BLaER1 (cell line): ENCODE results near the gene COL4A2.

Experiments
- H3K27ac ChIP-seq: shearing (Covaris generic); formaldehyde crosslinking; 2 replicates; pipeline ENCODE4 v1.8.1; 2022
- H3K27me3 ChIP-seq: shearing (Covaris generic); formaldehyde crosslinking; 2 replicates; pipeline ENCODE4 v1.8.1; 2022
- H3K36me3 ChIP-seq: shearing (Covaris generic); formaldehyde crosslinking; 2 replicates; pipeline ENCODE4 v1.8.1; 2022
- H3K4me1 ChIP-seq: shearing (Covaris generic); formaldehyde crosslinking; 2 replicates; pipeline ENCODE4 v1.8.1; 2022
- H3K4me2 ChIP-seq: shearing (Covaris generic); formaldehyde crosslinking; 2 replicates; pipeline ENCODE4 v1.8.1; 2022
- H3K4me3 ChIP-seq: shearing (Covaris generic); formaldehyde crosslinking; 2 replicates; pipeline ENCODE4 v1.8.1; 2022
- H3K9ac ChIP-seq: shearing (Covaris generic); formaldehyde crosslinking; 2 replicates; pipeline ENCODE4 v1.8.1; 2022
- H3K9me3 ChIP-seq: shearing (Covaris generic); formaldehyde crosslinking; 2 replicates; pipeline ENCODE4 v1.8.1; 2022
- H4K20me1 ChIP-seq: shearing (Covaris generic); formaldehyde crosslinking; 2 replicates; pipeline ENCODE4 v1.8.1; 2022
- Cebpa-rat ChIP-seq: shearing (Covaris generic); IDR thresholded peaks from 2 replicates; pipeline ENCODE4 v1.8.1; 2022

COL4A2 gene

DNA sequence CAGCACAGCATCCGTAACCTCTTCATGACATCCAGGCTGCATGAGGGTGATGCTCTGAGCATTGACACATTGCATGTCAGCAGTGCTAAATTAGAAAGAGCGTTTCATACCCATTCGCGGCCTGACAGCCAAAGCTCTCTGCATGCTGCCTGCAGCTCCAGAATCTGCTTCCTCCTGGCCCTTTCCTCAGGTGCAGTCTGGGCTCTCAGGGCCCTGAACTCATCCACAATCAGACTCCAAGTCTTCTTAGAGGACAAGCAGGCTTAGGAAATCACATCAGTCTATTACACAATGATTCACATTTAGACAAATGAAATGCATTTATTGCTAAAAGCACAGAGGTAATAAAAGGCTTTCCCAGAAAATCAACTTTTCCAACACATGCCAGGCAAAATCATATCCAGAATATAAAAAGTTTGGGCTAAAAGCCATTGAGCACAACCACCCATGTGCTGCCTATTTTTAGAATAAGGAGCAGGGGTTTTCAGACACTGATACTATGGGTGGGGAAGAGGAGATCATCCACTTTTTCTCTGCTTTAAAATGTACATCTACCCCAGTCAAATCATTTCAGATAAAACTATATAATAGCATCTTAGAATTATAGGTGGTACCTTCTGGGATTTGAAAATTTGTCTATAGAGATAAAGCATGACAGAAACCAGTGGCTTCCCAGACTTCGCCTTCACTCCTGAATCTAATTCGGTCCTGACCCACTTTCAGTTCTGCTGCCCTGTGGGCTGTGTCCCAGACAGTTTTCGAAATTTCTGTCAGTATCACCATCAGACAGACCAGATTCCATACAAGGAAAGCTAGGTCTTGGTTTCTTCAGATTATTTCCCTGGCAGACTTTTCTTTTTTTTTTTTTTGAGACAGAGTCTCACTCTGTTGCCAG lies 109.3 kb downstream of the COL4A2 start:
- H3K4me3 ChIP-seq, result no peak overlapping the region
- peaks cover 65% of the 10 kb centered on the region for H3K4me1 ChIP-seq
- no peak overlapping the region for H3K9ac ChIP-seq
- peaks cover 16% of the 10 kb centered on the region; the same call in 1 of the 2 replicates for H3K27me3 ChIP-seq
- TF ChIP-seq Cebpa-rat, result no peak
- H3K4me2 ChIP-seq, result peak overlapping the region; percentile 49
- H3K36me3 ChIP-seq, result no peaks in the 10 kb centered on the region
- H3K9me3 ChIP-seq, result no peaks in the 10 kb centered on the region
- no peak overlapping the region for H3K27ac ChIP-seq
- no peaks in the 10 kb centered on the region for H4K20me1 ChIP-seq

DNA sequence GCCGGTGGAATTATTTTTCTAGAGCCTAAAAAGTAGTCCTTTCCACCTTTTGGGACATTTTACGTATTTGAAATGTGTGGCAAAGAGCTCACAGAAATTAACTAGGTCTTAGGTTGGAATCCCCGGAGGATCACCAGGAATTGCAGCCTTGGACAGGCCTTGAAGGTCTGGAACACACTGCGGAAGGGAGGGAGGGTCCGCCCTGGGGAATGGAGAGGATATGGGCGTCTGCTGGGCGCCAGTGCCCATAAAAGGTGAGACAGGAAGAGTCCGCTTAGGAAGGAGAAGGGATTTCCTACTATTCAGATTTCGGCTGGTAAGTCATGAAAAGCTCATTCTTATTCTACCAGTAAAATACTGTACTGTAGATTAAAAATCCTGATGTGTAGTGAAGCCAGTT lies 111.9 kb downstream of the COL4A2 start:
- no peak overlapping the region for H3K27ac ChIP-seq
- H3K4me1 ChIP-seq, result peaks cover 69% of the 10 kb centered on the region
- no peaks in the 10 kb centered on the region for H3K9me3 ChIP-seq
- peaks cover 16% of the 10 kb centered on the region; the same call in 1 of the 2 replicates for H3K27me3 ChIP-seq
- no peaks in the 10 kb centered on the region for H3K36me3 ChIP-seq
- peak overlapping the region; percentile 78 for H3K4me2 ChIP-seq
- no peak overlapping the region for H3K9ac ChIP-seq
- no peak for TF ChIP-seq Cebpa-rat
- H3K4me3 ChIP-seq, result no peak overlapping the region
- H4K20me1 ChIP-seq, result no peaks in the 10 kb centered on the region

DNA sequence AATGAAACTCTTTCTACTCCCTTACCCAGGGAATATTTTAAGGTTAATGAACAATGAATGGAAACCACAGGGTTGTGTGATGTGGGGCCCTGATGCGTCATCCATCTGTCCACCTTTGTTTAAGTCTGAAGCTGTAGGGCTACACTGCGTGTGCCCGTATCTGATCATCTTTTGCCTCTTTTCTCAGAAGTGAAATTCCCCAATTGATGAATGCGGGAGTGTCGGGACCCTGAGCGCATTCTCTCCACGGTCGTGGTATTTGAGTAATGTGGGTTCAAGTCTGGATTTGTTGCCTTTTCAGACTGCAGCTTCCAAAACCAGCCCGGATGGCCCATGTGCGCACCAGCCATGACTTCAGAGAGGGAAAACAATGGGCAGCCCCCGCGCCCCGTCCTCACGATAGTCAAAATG lies 112.3 kb downstream of the COL4A2 start:
- H3K27me3 ChIP-seq, result peaks cover 16% of the 10 kb centered on the region; the same call in 1 of the 2 replicates
- H4K20me1 ChIP-seq, result no peaks in the 10 kb centered on the region
- H3K4me1 ChIP-seq, result peaks cover 69% of the 10 kb centered on the region
- H3K9me3 ChIP-seq, result no peaks in the 10 kb centered on the region
- no peak overlapping the region for H3K27ac ChIP-seq
- no peak overlapping the region for H3K4me3 ChIP-seq
- peak overlapping the region; percentile 78 for H3K4me2 ChIP-seq
- no peak for TF ChIP-seq Cebpa-rat
- H3K9ac ChIP-seq, result no peak overlapping the region
- no peaks in the 10 kb centered on the region for H3K36me3 ChIP-seq

DNA sequence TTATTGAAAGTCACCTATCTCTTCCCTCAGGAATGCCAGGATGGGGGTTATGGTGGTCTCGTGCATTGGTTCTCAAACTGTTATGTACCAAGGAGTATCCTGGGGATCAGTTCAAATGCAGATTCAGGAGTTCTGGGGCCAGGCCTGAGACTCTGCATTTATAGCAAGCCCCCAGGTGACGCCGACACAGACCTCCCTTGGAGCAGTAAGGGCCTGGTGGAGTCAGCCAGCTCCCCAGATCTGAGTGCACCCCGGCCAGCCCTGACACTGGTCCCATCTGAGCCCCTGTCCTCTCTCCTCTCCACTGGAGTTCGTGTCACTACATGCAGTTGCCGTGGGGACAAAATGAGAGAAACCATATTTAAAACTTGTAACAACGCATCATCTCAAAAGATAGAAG lies 112.9 kb downstream of the COL4A2 start:
- Histone ChIP-seq H3K4me1 (peaks cover 69% of the 10 kb centered on the region), H3K4me2 (peak overlapping the region; percentile 78), H3K9me3 (no peaks in the 10 kb centered on the region), H4K20me1 (no peaks in the 10 kb centered on the region), H3K4me3 (no peak overlapping the region), H3K36me3 (no peaks in the 10 kb centered on the region), H3K27me3 (peaks cover 16% of the 10 kb centered on the region; the same call in 1 of the 2 replicates), H3K27ac (no peak overlapping the region), H3K9ac (no peak overlapping the region)
- TF ChIP-seq Cebpa-rat, result no peak

DNA sequence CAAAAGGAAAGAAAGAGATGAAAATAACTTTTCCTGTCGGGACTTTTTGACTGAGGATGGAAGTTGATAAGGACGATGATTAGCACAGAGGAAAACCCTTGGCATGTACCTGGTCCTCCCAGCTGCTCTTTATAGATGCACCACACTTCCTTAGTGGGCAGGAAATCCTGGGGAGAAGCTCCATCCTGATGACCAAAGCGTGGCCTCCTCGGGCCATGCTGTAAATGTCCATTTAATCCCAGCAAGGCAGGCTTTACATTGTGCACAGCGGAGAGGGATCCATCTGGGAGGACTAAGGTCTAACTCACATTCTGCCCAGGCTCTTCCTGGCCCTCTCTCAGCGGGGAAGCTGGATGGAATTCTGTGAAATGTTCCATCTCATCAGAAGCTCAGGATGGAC lies 113.5 kb downstream of the COL4A2 start:
- peak overlapping the region; percentile 78 for H3K4me2 ChIP-seq
- no peaks in the 10 kb centered on the region for H3K36me3 ChIP-seq
- H3K4me3 ChIP-seq, result no peak overlapping the region
- no peak for TF ChIP-seq Cebpa-rat
- H3K9ac ChIP-seq, result no peak overlapping the region
- no peak overlapping the region for H3K27ac ChIP-seq
- no peaks in the 10 kb centered on the region for H3K9me3 ChIP-seq
- H4K20me1 ChIP-seq, result no peaks in the 10 kb centered on the region
- H3K27me3 ChIP-seq, result peaks cover 16% of the 10 kb centered on the region; the same call in 1 of the 2 replicates
- H3K4me1 ChIP-seq, result peaks cover 67% of the 10 kb centered on the region

DNA sequence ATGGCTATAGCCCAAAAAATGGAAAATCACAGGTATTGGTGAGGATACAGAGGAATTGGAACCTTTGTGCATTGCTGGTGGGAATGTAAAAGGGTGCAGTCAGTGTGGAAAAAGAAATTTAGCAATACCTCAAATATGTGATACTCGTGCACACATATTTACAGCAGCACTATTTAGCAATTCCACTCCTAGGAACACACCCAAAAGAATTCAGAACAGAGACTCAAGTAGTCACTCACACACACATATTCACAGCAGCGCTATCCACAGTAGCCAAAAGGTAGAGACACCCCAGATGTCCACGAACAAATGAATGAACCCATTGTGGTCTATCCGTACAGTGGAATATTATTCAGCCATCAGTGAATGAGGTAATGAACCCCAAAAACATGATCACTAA lies 114.0 kb downstream of the COL4A2 start:
- H3K4me1 ChIP-seq, result peaks cover 63% of the 10 kb centered on the region
- peak overlapping the region; percentile 78 for H3K4me2 ChIP-seq
- H3K36me3 ChIP-seq, result no peaks in the 10 kb centered on the region
- no peak overlapping the region for H3K4me3 ChIP-seq
- H3K27ac ChIP-seq, result no peak overlapping the region
- no peaks in the 10 kb centered on the region for H3K9me3 ChIP-seq
- H3K27me3 ChIP-seq, result peaks cover 16% of the 10 kb centered on the region; the same call in 1 of the 2 replicates
- H4K20me1 ChIP-seq, result no peaks in the 10 kb centered on the region
- no peak for TF ChIP-seq Cebpa-rat
- no peak overlapping the region for H3K9ac ChIP-seq

DNA sequence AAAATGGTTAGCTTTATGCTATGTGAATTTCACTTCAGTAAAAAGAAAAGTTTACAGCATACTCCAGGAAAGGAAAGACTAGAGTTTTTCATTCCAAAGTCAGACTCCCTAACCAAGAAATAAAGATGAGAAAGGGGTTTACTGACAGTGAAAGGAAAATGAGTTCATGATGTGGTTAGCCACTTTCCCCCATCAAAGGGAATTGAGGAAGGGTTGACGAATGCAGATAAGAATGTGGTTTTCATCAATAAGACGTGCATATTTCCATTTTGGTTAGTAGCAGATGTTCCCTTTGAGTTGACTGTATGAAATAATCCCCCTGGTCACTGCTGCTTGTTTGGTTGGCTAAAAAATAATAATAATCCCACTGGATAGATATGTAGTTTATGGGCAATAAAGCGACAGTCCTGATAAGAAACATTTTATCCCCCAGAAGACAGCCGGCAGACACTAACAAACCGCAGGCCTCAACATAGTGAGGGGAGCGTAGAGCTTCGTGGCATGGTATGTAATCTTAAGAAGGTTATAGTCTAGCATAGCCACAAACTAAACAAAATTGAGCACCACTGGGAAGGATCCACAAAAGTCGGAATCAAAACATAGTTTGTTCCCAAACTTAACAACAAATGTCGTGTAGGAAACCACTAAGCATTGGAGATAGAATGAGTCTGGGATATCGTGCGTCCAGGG lies 114.8 kb downstream of the COL4A2 start:
- Histone ChIP-seq H3K27me3 (peaks cover 16% of the 10 kb centered on the region; the same call in 1 of the 2 replicates), H3K9ac (no peak overlapping the region), H3K4me2 (peak overlapping the region; percentile 78), H3K27ac (no peak overlapping the region), H3K4me1 (peaks cover 55% of the 10 kb centered on the region), H3K36me3 (no peaks in the 10 kb centered on the region), H3K4me3 (no peak overlapping the region), H4K20me1 (no peaks in the 10 kb centered on the region), H3K9me3 (no peaks in the 10 kb centered on the region)
- TF ChIP-seq Cebpa-rat, result no peak

DNA sequence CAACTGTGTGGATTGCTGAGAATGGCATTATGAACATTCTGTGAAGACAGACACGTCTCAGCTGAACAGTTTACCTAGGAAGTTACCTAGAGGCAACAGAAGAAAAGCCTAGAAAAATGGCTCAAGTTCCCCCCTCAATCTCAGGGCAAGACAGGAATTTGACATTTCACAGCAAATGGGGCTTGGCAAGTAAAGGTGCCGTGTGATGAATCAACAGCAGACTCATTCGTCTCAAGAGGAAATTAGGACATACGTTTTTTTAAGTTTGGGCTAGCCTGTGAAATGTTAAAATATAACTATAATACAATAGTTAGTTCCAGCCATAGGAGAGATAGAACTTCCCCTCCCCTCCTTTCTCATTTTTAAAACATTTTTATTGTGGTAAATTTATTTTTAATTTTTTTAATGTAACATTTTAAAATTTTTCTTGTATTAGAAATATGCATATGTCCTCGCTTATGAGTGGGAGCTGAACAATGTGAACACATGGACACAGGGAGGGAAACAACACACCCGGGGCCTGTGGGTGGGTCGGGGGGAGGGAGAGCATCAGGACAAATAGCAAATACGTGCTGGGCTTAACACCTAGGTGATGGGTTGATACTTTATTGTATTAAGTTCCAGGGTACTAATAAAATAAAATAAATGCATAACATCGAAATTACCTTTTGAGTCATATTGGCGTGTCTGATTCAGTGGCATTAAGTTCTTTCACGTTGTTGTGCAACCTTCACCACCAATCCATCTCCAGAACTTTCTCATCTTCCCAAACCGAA lies 116.0 kb downstream of the COL4A2 start:
- Histone ChIP-seq H3K4me3 (no peak overlapping the region), H3K27ac (no peak overlapping the region), H3K27me3 (peaks cover 16% of the 10 kb centered on the region; the same call in 1 of the 2 replicates), H3K9me3 (no peaks in the 10 kb centered on the region), H3K9ac (no peak overlapping the region), H3K36me3 (no peaks in the 10 kb centered on the region), H3K4me2 (peak overlapping the region; percentile 78), H4K20me1 (no peaks in the 10 kb centered on the region), H3K4me1 (peaks cover 44% of the 10 kb centered on the region)
- no peak for TF ChIP-seq Cebpa-rat

DNA sequence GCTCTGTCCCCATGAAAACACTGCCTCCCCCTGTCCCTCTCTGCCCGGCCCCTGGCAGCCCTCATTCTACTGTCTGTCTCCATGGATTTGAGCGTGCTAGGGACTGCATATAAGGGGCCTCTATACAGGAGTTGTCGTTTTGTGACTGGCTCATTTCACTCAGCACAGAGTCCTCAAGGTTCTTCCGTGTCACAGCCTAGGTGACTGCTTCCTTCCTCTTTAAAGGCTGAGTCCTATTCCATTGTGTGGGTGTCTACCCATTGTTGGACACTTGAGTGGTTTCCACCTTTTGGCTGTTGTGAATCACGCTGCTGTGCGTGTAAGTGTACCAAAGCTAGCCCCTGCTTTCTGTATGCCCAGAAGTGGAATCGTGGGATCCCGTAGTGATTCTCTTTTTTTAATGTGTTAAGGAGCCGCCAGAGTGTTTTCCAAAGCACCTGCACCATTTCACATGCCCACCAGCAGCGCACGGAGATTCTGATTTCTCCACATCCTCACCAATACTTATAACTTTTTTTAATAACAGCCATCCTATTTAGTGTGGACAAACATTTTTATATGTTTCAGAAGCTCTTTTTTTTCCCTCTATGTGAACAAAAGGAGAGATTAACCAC lies 116.7 kb downstream of the COL4A2 start:
- Histone ChIP-seq H4K20me1 (no peaks in the 10 kb centered on the region), H3K27me3 (peaks cover 16% of the 10 kb centered on the region; the same call in 1 of the 2 replicates), H3K9ac (no peak overlapping the region), H3K4me2 (no peak overlapping the region), H3K27ac (no peak overlapping the region), H3K36me3 (no peaks in the 10 kb centered on the region), H3K9me3 (no peaks in the 10 kb centered on the region), H3K4me3 (no peak overlapping the region), H3K4me1 (peaks cover 43% of the 10 kb centered on the region)
- no peak for TF ChIP-seq Cebpa-rat
